ENCODE data around the gene SSR2.
A peak's percentile ranks its signal among the peaks of the same experiment; 100 is the strongest.
"Not testable (repeated sequence)": the region's sequence is repeated elsewhere in the genome, so short reads cannot be mapped to it uniquely, and the experiment has no call there.

The SSR2 gene

GRCh38 chr1:156048663-156049258 is 28.0 kb upstream of the SSR2 start:
- no peak for TF ChIP-seq CTCF (IDR thresholded peaks at IDR 0.05; ENCODE audit: low read depth, low read length, missing control alignments)
- no peak overlapping the region for H3K4me3 ChIP-seq (ENCODE audit: low read depth, low read length)
- no peak for DNase-seq (ENCODE audit: low read depth)
- in situ Hi-C loops (cut with HindIII; ENCODE audit: low sequenced_read_pairs): no loop called here

- in situ Hi-C loops (cut with HindIII; ENCODE audit: low sequenced_read_pairs): no loop called here
- TF ChIP-seq CTCF (IDR thresholded peaks at IDR 0.05; ENCODE audit: low read depth, low read length, missing control alignments): no peak
- H3K4me3 ChIP-seq (ENCODE audit: low read depth, low read length): no peak overlapping the region
- DNase-seq (ENCODE audit: low read depth): no peak
These were observed 24.3 kb upstream of the SSR2 start for GRCh38 chr1:156045076-156045475.

- in situ Hi-C loops (cut with HindIII; ENCODE audit: low sequenced_read_pairs): no loop called here
- TF ChIP-seq CTCF (IDR thresholded peaks at IDR 0.05; ENCODE audit: low read depth, low read length, missing control alignments): no peak
- no peak for DNase-seq (ENCODE audit: low read depth)
- H3K4me3 ChIP-seq (ENCODE audit: low read depth, low read length): no peak overlapping the region
These were observed 22.1 kb upstream of the SSR2 start for GRCh38 chr1:156042828-156043227.

GRCh38 chr1:156034991-156035390 is 14.2 kb upstream of the SSR2 start:
- in situ Hi-C loops (cut with HindIII; ENCODE audit: low sequenced_read_pairs); H3K4me3 ChIP-seq (ENCODE audit: low read depth, low read length); DNase-seq (ENCODE audit: low read depth): not testable (repeated sequence)

GRCh38 chr1:156033011-156033410 is 12.3 kb upstream of the SSR2 start:
- in situ Hi-C loops (cut with HindIII; ENCODE audit: low sequenced_read_pairs): no loop called here
- DNase-seq (ENCODE audit: low read depth): peak; percentile 70
- no peak overlapping the region for H3K4me3 ChIP-seq (ENCODE audit: low read depth, low read length)
- no peak for TF ChIP-seq CTCF (IDR thresholded peaks at IDR 0.05; ENCODE audit: low read depth, low read length, missing control alignments)

GRCh38 chr1:156026588-156026987 is 5.8 kb upstream of the SSR2 start:
- TF ChIP-seq CTCF (IDR thresholded peaks at IDR 0.05; ENCODE audit: low read depth, low read length, missing control alignments): no peak
- no peak for DNase-seq (ENCODE audit: low read depth)
- no peak overlapping the region for H3K4me3 ChIP-seq (ENCODE audit: low read depth, low read length)
- in situ Hi-C loops (cut with HindIII; ENCODE audit: low sequenced_read_pairs): no loop called here

- no peak for DNase-seq (ENCODE audit: low read depth)
- in situ Hi-C loops (cut with HindIII; ENCODE audit: low sequenced_read_pairs): no loop called here
- no peak overlapping the region for H3K4me3 ChIP-seq (ENCODE audit: low read depth, low read length)
- peak; percentile 81 for TF ChIP-seq CTCF (IDR thresholded peaks at IDR 0.05; ENCODE audit: low read depth, low read length, missing control alignments)
These were observed 5.1 kb upstream of the SSR2 start for GRCh38 chr1:156025876-156026275.
